Right renal cortex interstitium (tissue), 3 donors: Measurements from ENCODE around the gene ZNF281. TPM values are rescaled to one million over a fixed set of nuclear protein-coding genes. Genes with fewer than 3 reads are reported as not detected.
A peak's percentile ranks its signal among the peaks of the same experiment; 100 is the strongest.
"Not testable (repeated sequence)": the region's sequence is repeated elsewhere in the genome, so short reads cannot be mapped to it uniquely, and the experiment has no call there.

ENCODE experiments used
- DNase-seq, 3 donors: peaks; one replicate each; pipeline ENCODE4 v3.0.0-alpha.2; 2013; ENCODE audit warnings: low read depth in 3 of 3, low spot score in 2 of 3
- polyA plus RNA-seq, 3 donors: library from polyadenylated mRNA; unstranded; fragments of 120-200 nt; gene quantifications; one replicate each; pipeline ENCODE4 v1.2.1, GENCODE V29; 2013; ENCODE audit not compliant: insufficient read length in 3 of 3

ZNF281 gene
- polyA plus RNA-seq = 10 to 100 TPM; 28.0 to 30.6 (median 30.1) TPM

GRCh38 chr1:200409761-200410565, at the start of gene ZNF281:
TSS of gene ZNF281 (minus strand) at chr1:200410036. CDS start at chr1:200409705, 331 bp downstream.
- peak; percentile 85 to 88 (median 85) for DNase-seq

GRCh38 chr1:200458780-200459179, 48.9 kb upstream of the ZNF281 start:
- no peak for DNase-seq

GRCh38 chr1:200457810-200458209, 48.0 kb upstream of the ZNF281 start:
- no peak for DNase-seq

GRCh38 chr1:200454425-200454824, 44.6 kb upstream of the ZNF281 start:
- DNase-seq = no peak

GRCh38 chr1:200453553-200453905, 43.7 kb upstream of the ZNF281 start:
- DNase-seq = no peak

- no peak for DNase-seq
Measured at GRCh38 chr1:200452850-200453552, 43.2 kb upstream of the ZNF281 start.

GRCh38 chr1:200448034-200448762, 38.4 kb upstream of the ZNF281 start:
- no peak for DNase-seq

GRCh38 chr1:200445213-200445612, 35.4 kb upstream of the ZNF281 start:
- no peak for DNase-seq

- DNase-seq = no peak
Measured at GRCh38 chr1:200444478-200444877, 34.6 kb upstream of the ZNF281 start.

- no peak for DNase-seq
Measured at GRCh38 chr1:200443860-200444259, 34.0 kb upstream of the ZNF281 start.

- no peak for DNase-seq
Measured at GRCh38 chr1:200442537-200443156, 32.8 kb upstream of the ZNF281 start.

- no peak for DNase-seq
Measured at GRCh38 chr1:200442023-200442422, 32.2 kb upstream of the ZNF281 start.

GRCh38 chr1:200438911-200439310, 29.1 kb upstream of the ZNF281 start:
- no peak for DNase-seq

GRCh38 chr1:200438413-200438812, 28.6 kb upstream of the ZNF281 start:
- DNase-seq = not testable (repeated sequence)

- DNase-seq = no peak
Measured at GRCh38 chr1:200437556-200438203, 27.8 kb upstream of the ZNF281 start.

GRCh38 chr1:200437088-200437487, 27.3 kb upstream of the ZNF281 start:
- no peak for DNase-seq

GRCh38 chr1:200436436-200436835, 26.6 kb upstream of the ZNF281 start:
- DNase-seq = no peak

- no peak for DNase-seq
Measured at GRCh38 chr1:200435200-200435780, 25.5 kb upstream of the ZNF281 start.

- no peak for DNase-seq
Measured at GRCh38 chr1:200433586-200433985, 23.8 kb upstream of the ZNF281 start.

- DNase-seq = no peak
Measured at GRCh38 chr1:200432586-200432985, 22.8 kb upstream of the ZNF281 start.
